HG03469 (cell line): ENCODE results near the gene DHRS2.

ENCODE experiments used
- ATAC-seq: cut with Tn5 transposase; IDR thresholded peaks from one replicate; pipeline ENCODE4 v1.9.1; 2021; ENCODE audit warnings: mild to moderate bottlenecking, moderate library complexity, moderate number of reproducible peaks; ENCODE audit not compliant: unreplicated experiment

Gene DHRS2

DNA sequence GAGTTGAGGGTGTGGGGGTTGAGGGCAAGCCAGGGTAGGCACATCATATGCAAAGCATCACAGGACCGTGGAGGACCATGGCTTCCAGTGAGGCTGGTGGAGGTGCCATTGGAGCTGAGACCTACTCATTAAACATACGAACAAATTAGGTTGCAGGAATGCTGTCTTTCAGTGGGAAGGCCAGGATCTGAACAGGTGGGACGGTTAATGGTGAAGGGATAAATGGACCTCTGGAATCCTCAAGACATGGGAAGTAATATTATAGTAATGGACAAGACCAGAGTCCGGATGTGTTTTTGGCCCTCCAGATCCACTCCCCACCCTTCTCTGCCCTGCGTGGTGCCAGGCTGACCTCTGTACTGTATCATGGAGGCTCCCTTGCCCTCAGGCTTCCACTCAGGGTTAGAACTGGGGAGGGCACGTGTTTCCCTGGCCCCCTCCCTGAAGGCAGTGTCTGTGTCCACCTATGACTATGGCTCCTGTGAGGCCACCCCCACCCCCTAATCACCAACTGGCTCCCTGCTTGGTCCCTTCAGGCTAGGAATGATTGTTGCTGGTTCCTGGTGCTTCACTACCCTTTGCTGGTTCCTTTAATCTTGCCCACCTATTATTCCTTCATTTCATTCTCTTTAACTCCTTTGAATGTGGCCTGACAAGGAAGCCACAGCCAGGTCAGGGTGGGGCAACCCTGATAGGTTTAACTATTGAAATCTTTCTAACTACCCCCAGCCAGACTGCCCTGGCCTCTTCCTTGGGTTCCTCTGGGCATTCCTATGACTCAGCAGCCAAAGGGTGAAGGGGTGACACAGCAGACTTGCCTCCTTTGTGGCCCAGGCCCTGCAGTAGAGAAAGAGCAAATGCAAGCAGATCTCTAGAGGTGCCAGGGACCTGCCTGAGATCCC, 10.7 kb downstream of the DHRS2 start:
- ATAC-seq: no peak

DNA sequence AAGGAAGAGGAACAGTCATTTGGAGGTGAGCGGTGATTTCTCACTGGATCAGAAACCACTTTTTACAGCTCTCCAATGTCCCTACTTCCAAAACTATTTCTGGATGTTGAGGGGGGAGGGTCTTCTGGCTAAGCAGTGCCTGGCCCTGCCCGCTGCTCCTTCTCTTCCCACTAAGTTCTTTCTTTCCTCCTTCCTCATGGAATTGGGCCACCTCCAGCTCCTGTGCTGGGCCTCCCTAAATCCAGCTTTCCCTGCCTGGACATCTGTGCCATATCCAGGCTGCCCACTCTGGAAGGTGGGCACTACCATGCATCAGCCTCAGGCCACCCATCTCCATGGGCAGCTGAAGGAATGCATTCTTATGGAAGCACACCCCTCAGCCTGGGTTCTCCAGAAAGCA, 11.5 kb downstream of the DHRS2 start:
- ATAC-seq: no peak

DNA sequence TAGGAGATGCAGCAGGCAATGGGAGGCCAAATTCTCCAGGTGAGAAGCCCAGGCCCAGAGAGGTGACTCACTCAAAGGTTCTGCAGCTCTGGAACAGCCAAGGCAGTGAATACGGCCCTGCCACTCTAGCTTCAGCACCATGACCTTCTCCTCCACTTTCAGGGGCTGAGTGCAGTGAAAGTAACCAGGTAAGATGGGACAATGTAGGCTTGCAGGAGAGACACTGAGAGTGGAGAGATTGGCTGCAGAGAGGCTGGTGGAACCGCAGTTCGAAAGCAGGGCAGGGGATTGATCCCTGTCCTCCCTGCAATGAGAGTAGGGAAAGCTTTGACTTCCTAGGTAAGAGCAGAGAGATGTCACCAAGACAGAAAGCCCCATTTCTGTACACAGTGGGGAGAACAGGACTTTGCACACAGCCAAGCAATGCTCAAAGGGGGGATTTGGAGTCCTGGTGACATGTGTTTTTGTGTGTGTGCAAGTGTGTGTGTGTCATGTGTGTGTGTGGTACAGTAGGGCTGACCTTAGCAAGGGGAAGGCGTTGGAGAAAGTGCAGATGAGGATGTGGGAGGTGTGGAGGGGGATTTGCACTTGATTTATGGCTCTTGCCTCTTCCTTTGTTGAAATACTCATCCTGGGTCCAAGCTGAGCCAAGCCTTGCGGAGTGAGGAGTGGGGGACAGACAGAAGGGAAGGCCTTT, 12.7 kb downstream of the DHRS2 start:
- no peak for ATAC-seq

DNA sequence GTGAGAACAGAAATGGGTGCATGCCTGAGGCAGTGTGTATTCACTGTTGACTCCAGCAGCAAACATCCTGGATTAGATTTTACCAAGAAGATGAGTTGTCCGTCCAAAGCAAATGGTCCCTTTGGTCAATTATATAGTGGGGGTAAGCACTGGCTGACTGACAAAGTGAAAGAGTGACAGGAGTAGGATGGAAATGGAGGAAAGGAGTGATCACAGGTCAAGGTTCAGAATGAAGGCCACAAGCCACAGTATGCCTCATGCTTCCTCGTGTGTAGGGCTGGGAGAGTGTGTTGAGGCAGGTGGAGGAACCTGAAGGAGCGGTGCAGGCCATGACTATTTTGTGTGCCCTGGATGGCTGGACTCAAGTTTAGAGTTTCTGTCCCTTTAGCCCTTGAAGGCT, 14.3 kb downstream of the DHRS2 start:
- no peak for ATAC-seq

DNA sequence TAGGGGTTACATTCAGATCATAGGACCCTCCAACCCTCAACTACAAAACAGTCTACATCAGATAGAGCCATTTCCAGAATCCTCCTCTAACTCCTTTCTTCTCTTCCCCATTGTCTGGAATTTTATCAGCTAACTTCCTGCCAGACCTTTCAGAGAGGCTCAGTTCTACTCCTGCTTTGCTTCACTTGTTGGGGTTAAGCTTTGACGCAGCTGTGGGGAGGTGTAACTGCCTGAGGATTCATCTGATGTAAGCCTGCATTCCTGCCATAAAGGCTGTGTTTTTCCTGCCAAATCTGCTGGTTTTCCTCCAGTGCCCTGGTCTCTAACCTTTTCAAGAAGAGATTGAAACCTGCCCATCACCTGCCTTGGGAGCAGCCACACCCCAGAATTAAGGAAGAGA, 16.9 kb downstream of the DHRS2 start:
- ATAC-seq: no peak

DNA sequence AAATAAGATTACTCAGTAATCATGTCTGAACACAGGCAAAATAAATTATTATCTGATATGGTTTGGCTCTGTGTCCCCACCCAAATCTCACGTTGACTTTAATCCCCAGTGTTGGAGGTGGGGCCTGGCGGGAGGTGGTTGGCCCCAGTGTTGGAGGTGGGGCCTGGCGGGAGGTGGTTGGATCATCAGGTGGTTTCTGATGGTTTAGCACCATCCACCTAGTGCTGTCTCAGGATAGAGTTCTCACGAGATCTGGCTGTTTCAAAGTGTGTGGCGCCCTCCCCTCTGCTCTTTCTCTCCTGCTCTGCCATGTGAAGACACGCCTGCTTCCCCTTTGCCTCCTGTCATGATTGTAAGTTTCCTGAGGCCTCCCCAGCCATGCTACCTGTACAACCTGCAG, 18.1 kb downstream of the DHRS2 start:
- no peak for ATAC-seq

DNA sequence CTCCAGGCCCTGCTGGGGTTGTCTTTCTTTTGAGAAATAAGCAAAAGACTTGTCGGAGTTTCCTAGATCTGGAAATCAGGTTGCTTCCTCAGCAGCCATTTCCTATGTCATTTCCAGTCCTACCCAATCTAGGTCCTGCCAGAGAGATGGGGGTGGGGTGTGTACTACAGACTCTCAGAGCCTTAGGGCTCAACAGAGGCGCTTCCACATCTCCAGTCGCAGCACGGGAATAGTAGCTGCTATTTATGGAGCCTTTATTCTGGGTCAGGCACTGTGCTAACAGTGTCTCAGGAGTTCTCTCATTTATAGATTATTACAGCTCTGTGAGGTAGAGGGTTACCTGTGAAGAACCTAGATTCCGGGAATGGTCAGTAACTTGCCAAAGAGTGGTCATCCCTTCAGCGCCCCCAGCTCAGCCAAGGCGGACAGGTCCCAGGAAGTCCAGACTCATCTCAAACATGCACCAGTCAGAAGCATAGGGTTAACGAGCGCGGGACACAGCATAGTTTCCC, 21.9 kb downstream of the DHRS2 start:
- ATAC-seq: no peak

DNA sequence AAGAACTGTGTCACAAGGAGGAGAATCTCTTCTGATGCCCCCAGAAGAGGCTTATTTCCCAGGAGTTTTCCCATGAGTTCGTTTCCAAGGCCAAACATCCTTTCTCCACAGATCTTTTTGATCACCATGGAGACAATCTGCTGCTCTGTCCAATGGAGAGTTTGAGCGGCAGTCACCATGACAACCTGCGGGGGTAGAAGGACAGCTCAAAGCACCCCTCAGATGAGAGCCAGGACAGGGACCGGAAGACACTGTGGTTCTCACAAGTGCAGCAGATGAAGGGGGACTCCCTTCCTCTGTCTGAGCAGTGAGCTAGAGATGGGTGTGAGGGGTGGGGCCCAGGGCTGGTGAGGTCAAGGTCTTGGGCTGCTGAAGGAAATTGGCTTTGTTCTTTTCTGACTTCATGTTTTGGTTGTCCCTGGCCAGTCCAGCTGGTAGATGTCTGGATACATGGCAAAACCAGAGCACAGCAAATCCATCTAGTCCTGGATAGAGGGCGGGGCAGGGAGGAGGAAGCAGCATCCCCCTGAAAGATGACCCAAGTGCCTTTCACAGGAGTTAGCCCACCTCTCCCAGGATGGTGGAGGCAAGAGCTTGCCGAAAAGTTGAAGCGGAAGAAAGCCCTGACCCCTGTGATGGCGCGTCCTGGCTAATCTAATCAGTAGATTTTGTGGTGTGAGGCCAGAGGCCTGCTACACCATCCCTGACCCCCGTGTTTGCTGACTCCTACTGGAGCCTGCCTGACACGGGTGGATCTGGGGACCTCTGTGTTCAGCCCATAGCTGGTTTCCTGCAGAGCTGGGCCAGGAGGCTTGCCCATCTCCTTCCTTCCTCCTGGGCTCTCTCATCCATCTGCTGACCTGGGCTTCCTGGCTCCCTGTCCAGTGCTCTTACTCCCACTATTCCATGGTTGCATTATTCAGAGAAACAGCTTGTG, 24.4 kb downstream of the DHRS2 start:
- ATAC-seq: no peak

DNA sequence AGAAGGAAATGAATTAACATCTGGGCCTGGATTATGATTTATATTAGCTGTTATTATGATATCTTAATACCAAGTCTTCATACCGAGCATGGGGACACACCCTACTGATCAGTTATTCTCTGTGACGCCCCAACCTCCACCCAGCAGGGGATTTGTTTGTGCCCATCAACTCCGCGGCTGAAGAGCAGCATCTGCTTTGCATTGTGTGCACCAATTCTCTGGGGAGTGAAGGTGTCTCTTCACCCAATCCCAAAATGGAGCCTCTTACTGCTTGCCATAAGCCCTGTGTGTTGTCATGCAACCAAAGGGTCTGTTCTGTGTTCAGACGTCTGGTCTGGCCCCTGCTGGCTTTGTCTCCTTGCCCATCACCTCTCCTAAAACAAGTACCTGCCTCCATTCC, 25.4 kb downstream of the DHRS2 start:
- ATAC-seq: no peak

DNA sequence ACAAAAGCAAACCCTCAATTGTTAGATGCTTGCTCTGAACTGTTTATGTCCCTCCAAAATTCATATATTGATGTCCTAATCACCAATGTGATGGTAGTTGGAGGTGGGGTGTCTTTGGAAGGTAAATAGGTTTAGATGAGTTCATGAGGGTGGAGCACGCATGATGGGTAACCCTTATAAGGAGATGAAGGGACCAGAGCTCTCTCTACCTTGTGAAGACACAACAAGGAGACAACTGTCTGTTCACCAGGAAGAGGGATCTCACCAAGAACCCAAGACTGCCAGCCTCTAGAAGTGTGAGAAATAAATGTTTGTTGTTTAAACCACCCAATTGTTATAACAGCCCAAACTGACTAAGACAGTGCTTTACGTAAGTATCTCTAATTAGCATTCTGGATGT, 27.0 kb downstream of the DHRS2 start:
- no peak for ATAC-seq

DNA sequence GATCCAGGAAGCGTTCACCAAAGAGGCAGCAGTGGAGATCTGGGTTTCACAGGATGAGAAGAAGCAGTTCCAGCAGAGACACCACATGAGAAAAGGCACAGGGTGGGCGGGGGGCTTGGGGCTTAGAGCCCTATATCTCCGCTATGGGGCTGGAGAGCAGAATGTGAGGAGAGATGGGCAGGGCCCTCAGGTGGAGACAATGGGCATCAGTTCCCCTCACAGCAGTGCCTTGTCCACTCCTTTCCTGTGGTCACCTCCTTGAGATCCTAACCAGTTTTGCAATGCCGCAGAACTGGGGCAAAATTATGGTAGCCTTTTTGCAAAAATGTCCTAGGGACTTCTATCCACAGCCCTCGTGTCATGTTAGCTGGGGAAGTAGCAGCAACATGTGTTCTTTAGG, 27.5 kb downstream of the DHRS2 start:
- no peak for ATAC-seq

DNA sequence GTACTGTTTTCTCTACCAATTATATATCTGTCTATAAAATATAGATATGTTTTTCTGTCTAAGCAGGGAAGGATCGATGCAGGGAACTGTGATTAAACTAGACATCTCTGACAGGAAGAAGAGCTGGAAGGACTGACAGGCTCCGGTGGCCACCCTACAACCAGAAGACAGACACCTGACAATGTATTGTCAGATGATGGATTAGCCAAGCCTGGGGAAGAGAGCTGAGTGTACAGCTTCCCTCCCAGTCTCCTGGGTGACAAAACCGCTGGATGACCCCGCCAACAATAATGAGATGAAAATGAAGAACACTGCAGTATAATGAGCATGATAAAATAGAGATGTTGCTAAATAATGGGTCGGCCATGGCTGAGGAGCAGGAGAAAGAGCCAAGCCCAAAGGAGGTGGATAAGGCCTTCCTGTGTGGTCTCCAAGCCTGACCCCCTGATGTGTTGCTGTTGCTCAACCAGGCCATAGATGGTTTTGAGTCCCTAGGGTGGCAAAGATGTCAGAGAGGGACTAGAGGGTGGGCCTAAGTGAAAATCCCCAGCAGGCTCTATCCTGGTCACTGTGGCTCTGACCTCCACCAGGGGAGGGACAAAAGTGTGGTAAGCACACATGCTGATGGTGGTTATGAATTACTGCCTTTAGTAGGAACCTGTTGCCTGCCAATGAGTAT, 28.2 kb downstream of the DHRS2 start:
- no peak for ATAC-seq

DNA sequence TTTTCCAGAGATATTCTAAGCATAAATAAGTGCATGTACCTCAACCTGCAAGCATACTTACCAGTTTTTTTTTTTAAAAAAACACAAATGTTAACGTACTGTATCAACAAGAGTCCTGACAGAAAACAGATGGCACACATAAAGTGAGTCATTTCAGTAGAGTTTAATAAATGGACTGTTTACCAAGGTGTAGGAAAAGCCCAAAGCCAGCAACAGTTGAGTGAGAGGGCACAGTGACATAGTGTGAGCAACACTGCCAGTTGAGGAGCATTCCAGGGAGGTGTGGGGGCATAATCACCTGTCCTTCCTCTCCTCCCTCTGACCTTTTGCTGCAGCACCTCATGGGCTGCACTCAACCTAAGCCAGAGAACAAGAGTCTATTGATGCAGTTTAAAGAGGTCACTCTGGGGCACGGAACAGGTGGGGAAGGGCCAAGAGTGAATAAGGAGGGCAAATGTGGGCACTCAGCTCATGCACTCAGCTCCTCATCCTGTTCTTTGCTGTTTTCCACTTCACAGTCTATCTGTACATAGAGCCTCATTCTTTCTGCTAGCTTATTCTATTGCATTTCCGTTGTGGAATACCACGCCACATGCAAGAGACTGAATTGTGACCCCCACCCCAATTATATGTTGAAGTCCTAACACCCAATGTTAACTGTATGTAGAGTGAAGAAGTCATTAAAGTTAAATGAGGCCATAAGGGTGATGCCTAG, 29.3 kb downstream of the DHRS2 start:
- no peak for ATAC-seq

DNA sequence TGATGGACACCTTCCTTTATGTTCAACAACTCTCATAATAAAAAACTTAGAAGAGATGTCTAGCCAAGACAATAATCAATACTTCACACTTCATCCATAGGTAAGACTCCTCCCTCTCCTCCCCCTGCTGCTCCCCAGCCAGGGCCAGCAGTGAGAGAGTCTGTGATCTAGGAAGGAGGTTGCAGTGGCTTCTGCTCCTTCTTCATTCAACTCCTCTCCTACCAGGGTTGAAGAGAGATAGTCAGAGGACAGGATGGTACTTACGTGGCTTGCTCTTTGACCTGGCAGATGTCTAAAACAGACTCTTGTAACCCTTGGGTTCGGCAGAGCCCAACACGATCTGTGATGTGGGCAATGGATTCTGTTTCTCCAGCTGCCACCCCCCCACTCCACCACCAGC, 31.0 kb downstream of the DHRS2 start:
- no peak for ATAC-seq

DNA sequence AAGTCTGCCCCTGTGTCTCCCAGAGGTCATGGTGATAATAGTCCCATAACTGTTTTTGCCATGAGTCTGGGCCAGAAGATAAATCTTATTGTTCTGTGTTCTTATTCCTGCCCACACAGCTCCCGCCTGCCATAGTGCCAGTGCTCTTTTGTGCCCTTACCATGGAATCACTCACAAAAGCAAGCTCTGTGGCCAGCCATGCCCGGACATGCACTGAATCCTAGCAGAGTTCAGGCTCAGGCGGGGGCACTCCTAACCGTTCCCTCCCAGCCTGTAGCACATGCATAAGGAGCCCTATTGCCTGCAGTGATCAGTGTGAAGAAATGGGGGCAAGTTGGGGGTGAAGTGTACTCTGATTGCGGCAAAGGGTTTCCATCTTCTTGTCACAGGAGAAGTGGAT, 33.3 kb downstream of the DHRS2 start:
- ATAC-seq: no peak

DNA sequence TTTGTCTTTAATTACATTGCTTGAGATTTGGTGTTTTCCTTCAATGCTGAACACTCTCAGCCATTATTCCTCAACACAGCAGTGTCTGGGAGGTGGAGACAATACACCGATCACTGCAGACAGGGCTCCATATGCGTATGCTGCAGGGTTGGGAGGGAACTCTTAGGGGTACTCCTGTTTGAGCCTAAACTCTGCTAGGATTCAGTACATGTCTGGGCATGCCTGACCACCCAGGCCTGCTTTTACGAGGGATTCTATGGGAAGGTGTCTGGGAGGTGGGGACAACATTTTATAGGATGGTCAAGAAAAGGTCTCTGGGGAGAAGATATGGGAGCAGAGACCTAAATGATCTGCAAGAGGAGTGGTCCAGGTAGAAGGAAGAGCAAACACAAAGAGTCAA, 34.3 kb downstream of the DHRS2 start:
- ATAC-seq: no peak

DNA sequence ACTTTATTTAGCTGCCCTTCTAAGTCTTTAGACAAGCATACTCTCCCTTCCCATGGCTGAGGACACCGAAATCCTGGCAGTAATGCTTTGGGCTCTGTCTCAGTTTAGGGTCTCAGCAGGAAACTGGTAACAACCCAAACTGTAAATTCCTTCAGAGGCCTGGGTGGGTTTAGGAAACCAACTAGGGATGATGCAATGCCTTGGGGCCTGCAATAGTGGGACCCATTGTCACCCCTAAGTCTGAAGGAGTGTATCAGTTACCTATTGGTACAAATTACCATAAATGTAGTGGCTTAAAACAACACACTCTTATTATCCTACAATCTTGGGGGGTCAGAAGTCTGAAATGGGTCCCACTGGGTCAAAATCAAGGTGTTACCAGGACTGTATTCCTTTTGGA, 36.0 kb downstream of the DHRS2 start:
- ATAC-seq: no peak

DNA sequence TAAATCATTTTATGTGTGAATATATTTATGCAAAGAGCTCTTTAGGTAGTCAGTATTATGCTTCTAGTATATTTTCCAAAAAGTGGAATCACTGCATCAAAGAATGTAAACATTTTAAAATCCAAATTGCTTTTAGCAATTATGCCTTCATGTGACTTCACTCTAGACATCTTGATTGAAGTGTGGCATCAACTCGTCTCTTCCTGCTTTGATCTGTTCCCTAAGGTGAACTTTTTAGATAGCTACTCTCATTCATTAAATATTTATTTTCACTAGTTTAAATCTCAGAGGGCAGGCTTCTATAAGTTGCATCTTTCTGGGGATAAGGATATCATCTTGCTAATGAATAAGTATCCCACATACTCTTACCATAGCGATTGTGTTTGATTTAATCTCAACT, 39.2 kb downstream of the DHRS2 start:
- ATAC-seq: no peak

DNA sequence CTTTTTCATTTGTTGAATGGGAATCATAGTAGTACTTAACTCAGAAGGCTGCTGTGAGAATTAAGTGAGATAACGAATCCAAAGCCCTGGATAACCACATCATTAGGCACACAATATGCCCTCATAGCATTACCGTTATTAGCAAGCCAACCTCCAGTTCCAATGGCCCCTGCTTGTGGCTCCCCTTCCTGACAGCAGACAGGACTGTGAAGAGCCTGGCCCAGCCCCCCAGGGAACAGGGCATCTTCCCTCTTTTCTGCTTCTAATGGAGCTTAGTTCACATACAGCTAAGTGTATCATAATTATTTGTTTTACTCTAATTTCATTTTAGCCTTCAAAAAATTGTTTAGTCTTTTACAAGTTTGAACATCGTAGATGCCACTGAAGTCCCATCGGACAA, 39.7 kb downstream of the DHRS2 start:
- no peak for ATAC-seq

DNA sequence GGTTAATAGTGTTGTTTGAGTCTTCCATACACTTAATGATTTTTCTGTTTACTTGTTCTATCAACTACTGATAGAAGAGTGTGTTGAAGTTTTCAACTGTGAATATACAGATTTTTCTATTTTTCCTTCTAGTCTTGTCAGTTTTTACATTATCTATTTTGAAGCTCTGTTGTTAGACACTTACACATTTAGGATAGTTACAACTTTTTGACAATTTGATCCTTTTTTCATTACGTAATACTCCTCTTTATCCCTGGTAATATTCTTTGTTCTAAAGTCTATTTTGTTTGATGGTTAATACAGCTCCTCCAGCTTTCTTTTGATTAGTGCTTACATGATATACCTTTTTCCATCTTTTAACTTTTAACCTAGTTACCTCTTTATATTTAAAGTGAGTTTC, 45.2 kb downstream of the DHRS2 start:
- ATAC-seq: no peak
